ENCODE results near the gene ARSA.
"Not testable (repeated sequence)": the region's sequence is repeated elsewhere in the genome, so short reads cannot be mapped to it uniquely, and the experiment has no call there.

The ARSA gene

GRCh38 chr22:50610041-50610451, 17.9 kb downstream of the ARSA start:
- Histone ChIP-seq H3K36me3 (ENCODE audit: insufficient read depth) (no peaks in the 10 kb centered on the region), H4K20me1 (ENCODE audit: insufficient read depth) (no peaks in the 10 kb centered on the region), H3K4me2 (no peak overlapping the region), H3K9ac (no peak overlapping the region), H3K4me1 (ENCODE audit: low read depth, poor library complexity, severe bottlenecking) (no peaks in the 10 kb centered on the region), H2AFZ (ENCODE audit: low read depth) (no peak overlapping the region), H3K27ac (no peak overlapping the region), H3K79me2 (ENCODE audit: insufficient read depth, low read depth) (no peaks in the 10 kb centered on the region), H3K4me3 (IDR thresholded peaks at IDR 0.05; ENCODE audit: insufficient read depth, low read depth, low read length) (no peak overlapping the region), H3K27me3 (ENCODE audit: insufficient read depth, low read depth) (peaks cover 53% of the 10 kb centered on the region)
- TF ChIP-seq, protein P1, sequence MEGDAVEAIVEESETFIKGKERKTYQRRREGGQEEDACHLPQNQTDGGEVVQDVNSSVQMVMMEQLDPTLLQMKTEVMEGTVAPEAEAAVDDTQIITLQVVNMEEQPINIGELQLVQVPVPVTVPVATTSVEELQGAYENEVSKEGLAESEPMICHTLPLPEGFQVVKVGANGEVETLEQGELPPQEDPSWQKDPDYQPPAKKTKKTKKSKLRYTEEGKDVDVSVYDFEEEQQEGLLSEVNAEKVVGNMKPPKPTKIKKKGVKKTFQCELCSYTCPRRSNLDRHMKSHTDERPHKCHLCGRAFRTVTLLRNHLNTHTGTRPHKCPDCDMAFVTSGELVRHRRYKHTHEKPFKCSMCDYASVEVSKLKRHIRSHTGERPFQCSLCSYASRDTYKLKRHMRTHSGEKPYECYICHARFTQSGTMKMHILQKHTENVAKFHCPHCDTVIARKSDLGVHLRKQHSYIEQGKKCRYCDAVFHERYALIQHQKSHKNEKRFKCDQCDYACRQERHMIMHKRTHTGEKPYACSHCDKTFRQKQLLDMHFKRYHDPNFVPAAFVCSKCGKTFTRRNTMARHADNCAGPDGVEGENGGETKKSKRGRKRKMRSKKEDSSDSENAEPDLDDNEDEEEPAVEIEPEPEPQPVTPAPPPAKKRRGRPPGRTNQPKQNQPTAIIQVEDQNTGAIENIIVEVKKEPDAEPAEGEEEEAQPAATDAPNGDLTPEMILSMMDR (conservative IDR thresholded peaks at IDR 0.05; ENCODE audit: low read depth, low read length), result no peak

DNA sequence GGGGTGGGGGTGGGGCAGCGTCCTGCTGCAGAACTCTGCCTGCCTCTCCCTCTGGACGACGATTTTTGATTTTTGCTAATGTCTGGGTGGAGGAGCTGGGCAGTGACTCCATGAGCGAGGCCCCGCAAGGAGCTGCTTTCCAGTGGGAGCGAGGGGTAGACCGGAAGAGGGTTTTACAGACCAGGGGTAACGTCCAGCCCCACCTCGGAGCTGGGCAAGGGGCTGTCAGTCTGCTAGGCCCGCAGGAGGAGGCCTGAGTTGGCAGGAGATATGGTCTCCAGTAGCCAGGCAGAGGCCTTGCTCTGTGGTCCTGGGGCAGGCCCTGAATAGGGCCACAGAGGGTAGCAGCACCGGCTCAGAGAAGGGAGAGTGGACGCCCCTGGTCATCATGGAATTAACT, 18.4 kb downstream of the ARSA start:
- no peaks in the 10 kb centered on the region for H3K79me2 ChIP-seq (ENCODE audit: insufficient read depth, low read depth)
- peaks cover 53% of the 10 kb centered on the region for H3K27me3 ChIP-seq (ENCODE audit: insufficient read depth, low read depth)
- H3K4me2 ChIP-seq, result no peak overlapping the region
- TF ChIP-seq, protein P1 (conservative IDR thresholded peaks at IDR 0.05; ENCODE audit: low read depth, low read length), result no peak
- H3K4me3 ChIP-seq (IDR thresholded peaks at IDR 0.05; ENCODE audit: insufficient read depth, low read depth, low read length), result no peak overlapping the region
- no peak overlapping the region for H3K9ac ChIP-seq
- no peak overlapping the region for H3K27ac ChIP-seq
- no peaks in the 10 kb centered on the region for H4K20me1 ChIP-seq (ENCODE audit: insufficient read depth)
- no peaks in the 10 kb centered on the region for H3K36me3 ChIP-seq (ENCODE audit: insufficient read depth)
- H2AFZ ChIP-seq (ENCODE audit: low read depth), result no peak overlapping the region
- no peaks in the 10 kb centered on the region for H3K4me1 ChIP-seq (ENCODE audit: low read depth, poor library complexity, severe bottlenecking)

DNA sequence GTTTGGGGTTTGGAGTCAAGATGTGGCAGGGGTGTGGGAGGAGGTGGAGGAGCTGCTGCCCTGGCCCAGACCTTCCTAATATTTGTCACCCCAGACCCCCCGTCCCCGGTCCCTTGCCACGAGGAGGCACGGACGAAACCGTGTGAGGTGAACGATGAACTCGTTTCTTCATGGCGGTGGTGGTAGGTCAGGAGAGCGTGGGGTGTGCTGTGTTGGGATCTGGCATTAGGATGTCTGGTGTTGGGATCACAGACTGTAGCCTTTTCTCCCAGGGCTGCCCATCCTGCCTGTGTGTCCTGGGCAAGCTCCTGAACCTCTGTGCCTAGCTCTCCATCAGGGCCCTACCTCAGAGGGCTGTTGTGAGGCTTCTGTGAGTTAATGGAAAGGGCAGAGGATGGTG, 19.0 kb downstream of the ARSA start:
- Histone ChIP-seq H3K4me1 (ENCODE audit: low read depth, poor library complexity, severe bottlenecking) (no peaks in the 10 kb centered on the region), H3K4me2 (no peak overlapping the region), H4K20me1 (ENCODE audit: insufficient read depth) (no peaks in the 10 kb centered on the region), H3K79me2 (ENCODE audit: insufficient read depth, low read depth) (no peaks in the 10 kb centered on the region), H3K27me3 (ENCODE audit: insufficient read depth, low read depth) (peaks cover 53% of the 10 kb centered on the region), H3K9ac (no peak overlapping the region), H3K36me3 (ENCODE audit: insufficient read depth) (no peaks in the 10 kb centered on the region), H3K27ac (no peak overlapping the region), H2AFZ (ENCODE audit: low read depth) (no peak overlapping the region), H3K4me3 (IDR thresholded peaks at IDR 0.05; ENCODE audit: insufficient read depth, low read depth, low read length) (no peak overlapping the region)
- TF ChIP-seq, protein P1 (conservative IDR thresholded peaks at IDR 0.05; ENCODE audit: low read depth, low read length), result no peak

- not testable (repeated sequence) for H2AFZ ChIP-seq (ENCODE audit: low read depth); H3K4me2 ChIP-seq; H4K20me1 ChIP-seq (ENCODE audit: insufficient read depth); H3K36me3 ChIP-seq (ENCODE audit: insufficient read depth); H3K4me3 ChIP-seq (IDR thresholded peaks at IDR 0.05; ENCODE audit: insufficient read depth, low read depth, low read length); H3K9ac ChIP-seq; H3K27ac ChIP-seq; H3K79me2 ChIP-seq (ENCODE audit: insufficient read depth, low read depth); H3K4me1 ChIP-seq (ENCODE audit: low read depth, poor library complexity, severe bottlenecking)
- peaks cover 56% of the 10 kb centered on the region for H3K27me3 ChIP-seq (ENCODE audit: insufficient read depth, low read depth)
These were observed 19.7 kb downstream of the ARSA start for GRCh38 chr22:50608058-50608840.

DNA sequence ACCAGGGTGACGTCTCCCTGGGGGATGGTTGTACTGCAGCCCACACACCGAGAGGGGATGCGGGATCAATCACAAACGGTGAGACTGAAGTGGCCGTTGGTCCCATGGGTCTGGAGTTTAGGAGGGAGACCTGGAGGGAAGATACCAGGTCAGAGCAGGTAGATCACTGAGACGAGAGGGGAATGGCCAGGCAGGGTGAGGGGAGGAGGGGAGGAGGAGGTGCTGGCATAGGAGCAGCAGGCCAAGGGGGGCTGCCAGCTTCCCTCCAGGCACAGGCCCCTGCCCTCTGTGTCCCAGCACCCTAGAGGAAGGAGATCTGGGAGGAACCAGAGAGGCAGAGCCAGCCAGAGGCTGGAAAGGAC, 20.3 kb downstream of the ARSA start:
- Histone ChIP-seq H3K27ac (no peak overlapping the region), H3K4me1 (ENCODE audit: low read depth, poor library complexity, severe bottlenecking) (no peaks in the 10 kb centered on the region), H3K4me3 (IDR thresholded peaks at IDR 0.05; ENCODE audit: insufficient read depth, low read depth, low read length) (no peak overlapping the region), H4K20me1 (ENCODE audit: insufficient read depth) (no peaks in the 10 kb centered on the region), H3K79me2 (ENCODE audit: insufficient read depth, low read depth) (no peaks in the 10 kb centered on the region), H3K9ac (no peak overlapping the region), H3K4me2 (no peak overlapping the region), H3K36me3 (ENCODE audit: insufficient read depth) (no peaks in the 10 kb centered on the region), H3K27me3 (ENCODE audit: insufficient read depth, low read depth) (peaks cover 63% of the 10 kb centered on the region), H2AFZ (ENCODE audit: low read depth) (no peak overlapping the region)
- TF ChIP-seq, protein P1 (conservative IDR thresholded peaks at IDR 0.05; ENCODE audit: low read depth, low read length), result no peak

Measured in KMS-11 (cell line).